NCI-H460 (cell line): Measurements from ENCODE around the gene C19orf73. TPM values are rescaled to one million over a fixed set of nuclear protein-coding genes. Genes with fewer than 3 reads are reported as not detected.
"Not testable (repeated sequence)": the region's sequence is repeated elsewhere in the genome, so short reads cannot be mapped to it uniquely, and the experiment has no call there.

Experiments
- DNase-seq: peaks from one replicate; pipeline ENCODE4 v3.0.0-alpha.2; 2016; ENCODE audit warnings: low read depth; ENCODE audit errors: extremely low read depth
- total RNA-seq: library from RNA; depleted of rRNA; stranded (reverse); fragments of >200 nt; shearing (Covaris generic); gene quantifications from 2 replicates; pipeline ENCODE4 v1.2.3, GENCODE V29; 2014

Gene C19orf73
- total RNA-seq, 1 experiment from 2014 or later, result 0.59 TPM

DNA sequence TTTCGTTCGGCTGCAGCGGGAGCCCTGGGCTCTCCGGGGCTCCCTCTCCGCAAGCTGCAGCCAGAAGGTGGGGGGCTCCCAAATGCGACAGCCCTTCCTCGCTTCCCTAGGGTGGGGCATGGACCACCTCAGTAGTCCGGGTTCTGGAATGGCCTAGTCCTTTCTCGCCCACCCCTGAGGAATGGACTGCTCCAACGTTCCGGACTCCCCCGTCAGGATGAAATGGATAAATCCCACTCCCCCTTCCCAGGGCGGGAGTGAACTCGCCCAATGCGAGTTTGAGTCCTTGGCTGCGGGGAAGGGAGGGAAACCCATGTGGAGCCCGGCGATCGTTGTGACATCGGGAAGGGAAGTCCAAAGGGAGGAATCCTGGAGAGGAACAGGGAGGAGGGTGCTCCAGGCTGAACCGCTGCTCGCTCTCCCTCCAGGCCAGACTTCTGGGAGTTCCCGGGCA lies 30.7 kb upstream of the C19orf73 start:
- peak; percentile 65 for DNase-seq

GRCh38 chr19:49148784-49149651 lies 30.1 kb upstream of the C19orf73 start:
- DNase-seq, result peak; percentile 93

DNA sequence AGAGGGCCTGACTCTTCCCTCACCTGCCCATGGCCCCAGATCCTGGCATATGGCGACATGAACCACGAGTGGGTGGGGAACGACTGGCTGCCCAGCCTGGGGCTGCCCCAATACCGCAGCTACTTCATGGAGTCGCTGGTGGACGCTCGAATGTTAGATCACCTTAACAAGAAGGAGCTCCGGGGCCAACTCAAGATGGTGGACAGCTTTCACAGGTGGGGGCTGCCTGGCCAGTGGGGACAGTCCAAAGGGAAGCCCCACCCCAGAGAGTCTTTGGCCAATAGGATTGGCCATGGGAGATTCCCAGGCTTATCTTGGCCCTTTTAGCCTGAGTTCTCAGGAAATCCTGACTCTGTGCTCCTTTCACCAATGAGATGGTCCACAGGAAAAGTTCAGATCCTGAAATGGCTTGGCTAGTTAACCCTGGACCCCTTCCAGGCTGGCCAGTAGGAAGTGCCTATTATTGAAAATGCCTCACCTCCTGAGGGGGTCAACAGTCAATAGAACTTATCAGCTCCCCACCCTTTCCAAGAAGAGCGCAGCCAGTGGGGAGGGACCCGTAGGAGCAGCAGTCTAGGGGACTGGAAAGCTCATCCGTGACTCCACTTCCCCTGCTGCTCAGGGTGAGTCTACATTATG lies 29.2 kb upstream of the C19orf73 start:
- no peak for DNase-seq

DNA sequence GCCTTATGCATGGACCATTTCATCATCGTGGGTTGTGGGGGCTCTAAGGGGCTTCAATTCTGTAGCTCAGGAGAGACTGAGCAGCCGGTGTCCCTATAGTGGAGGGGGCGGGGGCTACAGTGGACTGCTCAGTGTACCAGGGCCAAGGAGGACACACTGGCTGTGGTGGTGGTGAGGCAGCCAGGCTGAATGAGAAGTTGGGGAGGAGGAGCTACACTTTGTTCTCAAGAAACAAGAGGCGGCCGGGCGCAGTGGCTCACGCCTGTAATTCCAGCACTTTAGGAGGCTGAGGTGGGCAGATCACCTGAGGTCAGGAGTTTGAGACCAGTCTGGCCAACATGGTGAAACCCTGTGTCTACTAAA lies 27.4 kb upstream of the C19orf73 start:
- DNase-seq, result not testable (repeated sequence)

- peak; percentile 69 for DNase-seq
Observed at GRCh38 chr19:49145573-49146407, 26.8 kb upstream of the C19orf73 start.

DNA sequence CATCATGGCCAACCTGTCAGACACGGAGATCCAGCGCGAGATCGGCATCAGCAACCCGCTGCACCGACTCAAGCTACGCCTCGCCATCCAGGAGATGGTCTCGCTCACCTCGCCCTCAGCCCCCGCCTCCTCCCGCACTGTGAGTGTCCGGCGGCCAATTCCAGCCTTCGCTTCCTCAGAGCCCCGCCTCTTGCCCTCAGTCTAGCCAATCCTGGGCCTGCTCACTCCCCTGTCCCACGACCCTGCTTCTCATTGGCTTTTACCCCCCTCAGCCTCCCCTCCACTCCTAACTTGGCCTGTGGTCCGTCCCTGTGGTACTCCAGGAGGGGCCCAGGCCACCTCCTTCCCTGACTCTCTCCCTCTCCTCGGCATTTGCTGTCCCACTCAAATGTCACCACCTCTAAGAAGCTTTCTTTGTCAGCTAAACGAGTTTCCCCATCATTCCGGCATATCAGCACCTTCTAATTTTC lies 24.0 kb upstream of the C19orf73 start:
- DNase-seq, result peak; percentile 86

GRCh38 chr19:49141352-49141751 lies 22.4 kb upstream of the C19orf73 start:
- no peak for DNase-seq

DNA sequence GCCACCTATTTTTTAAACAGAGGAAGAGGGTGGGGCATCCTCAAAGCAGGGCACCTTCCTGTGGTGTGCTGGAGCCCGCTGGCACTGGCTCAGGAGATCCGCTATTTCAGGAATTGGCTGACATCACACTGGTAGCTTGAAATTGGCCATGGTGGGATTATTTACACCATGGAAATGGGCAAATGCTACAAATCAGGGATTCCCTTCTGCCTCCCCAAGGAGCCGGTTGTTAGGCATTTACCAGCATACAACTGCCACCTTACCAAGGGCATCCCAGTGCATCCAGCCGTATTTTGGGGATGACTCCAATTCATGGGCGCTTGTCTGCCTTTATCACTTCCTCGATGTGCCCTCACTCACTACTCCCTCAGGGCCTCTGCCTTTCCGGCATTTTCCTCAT lies 22.0 kb upstream of the C19orf73 start:
- DNase-seq, result no peak

DNA sequence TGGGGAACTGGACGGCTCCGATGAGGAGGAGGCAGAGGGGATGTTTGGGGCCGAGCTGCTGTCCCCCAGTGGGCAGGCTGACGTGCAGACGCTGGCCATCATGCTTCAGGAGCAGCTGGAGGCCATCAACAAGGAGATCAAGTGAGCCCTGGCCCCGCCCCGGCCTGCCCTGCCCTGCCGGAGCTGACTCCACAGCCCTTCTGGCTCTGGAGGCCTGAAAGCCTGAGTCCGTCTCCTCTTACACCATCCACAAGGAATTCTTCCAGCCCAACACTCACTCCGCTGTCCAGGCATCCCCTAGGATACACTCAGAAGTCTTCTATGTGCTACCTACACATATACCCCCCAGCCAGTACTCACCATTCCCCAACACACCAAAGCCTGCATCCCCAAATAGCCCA lies 17.8 kb upstream of the C19orf73 start:
- DNase-seq, result no peak

GRCh38 chr19:49135686-49136085 lies 16.7 kb upstream of the C19orf73 start:
- DNase-seq, result no peak

DNA sequence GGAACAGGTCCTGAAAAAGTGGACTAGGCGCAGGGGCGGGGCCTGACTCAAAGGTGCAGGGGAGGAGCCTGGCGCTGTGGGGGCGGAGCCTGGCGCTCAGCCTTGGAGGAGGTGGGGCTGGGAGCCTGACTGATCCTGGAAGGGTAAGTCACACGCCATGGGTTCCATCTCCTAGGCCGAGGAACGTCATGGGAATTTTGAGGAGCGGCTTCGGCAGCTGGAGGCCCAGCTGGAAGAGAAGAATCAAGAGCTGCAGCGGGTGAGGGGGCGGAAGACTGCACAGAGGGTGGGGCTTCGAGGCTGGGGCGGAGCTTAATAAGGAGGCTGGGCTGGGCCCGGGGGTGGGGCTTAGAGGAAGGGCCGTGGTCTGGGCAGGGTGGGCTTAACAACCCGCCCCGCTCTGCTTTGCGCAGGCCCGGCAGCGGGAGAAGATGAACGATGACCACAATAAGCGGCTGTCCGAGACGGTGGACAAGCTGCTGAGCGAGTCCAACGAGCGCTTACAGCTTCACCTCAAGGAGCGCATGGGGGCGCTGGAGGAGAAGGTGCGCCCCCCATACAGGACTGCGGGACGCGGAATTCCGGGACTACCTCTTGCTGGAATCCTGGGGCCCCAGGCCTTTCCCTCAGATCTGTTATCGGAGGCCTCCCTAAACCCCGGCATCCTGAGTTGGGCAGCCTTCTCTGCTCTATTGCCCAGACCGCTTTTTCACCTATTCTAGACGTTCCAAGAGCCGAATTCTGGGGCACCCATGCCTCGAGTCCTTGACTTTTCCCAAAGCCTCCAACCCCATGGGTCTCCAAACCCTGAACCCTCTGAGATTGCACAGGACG lies 14.9 kb upstream of the C19orf73 start:
- no peak for DNase-seq

DNA sequence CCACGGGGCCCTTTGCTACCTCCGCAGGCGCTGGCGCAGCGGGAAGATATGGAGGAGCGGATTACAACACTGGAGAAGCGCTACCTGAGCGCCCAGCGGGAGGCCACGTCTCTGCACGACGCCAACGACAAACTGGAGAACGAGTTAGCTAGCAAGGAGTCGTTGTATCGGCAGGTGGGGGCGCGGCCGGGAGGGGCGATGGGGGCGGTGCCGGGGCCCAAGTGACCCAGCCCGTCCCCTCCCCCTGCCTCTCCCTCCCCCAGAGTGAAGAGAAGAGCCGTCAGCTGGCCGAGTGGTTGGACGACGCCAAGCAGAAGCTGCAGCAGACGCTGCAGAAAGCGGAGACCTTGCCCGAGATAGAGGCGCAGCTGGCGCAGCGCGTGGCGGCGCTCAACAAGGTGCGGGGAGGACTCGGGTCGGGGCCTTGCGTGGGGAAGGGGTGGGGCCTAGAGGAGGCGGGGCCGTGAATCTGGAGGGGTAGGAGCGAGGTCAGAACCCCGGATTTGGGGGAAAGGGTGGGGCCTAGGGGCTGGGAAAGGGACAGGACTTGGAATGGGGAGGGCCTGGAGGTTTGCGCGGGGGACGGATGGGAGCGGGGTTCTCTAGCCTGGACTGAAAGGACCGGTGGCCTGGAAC lies 14.1 kb upstream of the C19orf73 start:
- no peak for DNase-seq

GRCh38 chr19:49130325-49130724 lies 11.4 kb upstream of the C19orf73 start:
- DNase-seq, result no peak

DNA sequence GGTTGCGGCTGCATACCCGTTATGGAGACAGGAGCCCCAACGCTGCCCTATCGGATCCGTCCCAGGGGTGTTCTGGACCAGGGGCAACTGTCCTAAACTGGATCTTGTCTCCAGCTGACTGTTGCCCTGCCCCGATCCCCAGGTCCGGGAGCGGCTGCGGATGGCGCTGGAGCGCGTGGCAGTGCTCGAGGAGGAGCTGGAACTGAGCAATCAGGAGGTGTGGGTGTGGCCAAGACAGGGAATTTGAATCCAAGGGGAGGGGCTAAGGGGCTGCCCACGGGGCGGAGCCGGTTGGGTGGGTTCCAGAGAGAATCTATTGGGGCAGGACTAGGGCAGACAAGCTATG lies 10.3 kb upstream of the C19orf73 start:
- DNase-seq, result no peak

GRCh38 chr19:49128545-49129237 lies 9.7 kb upstream of the C19orf73 start:
- DNase-seq, result no peak

GRCh38 chr19:49127674-49128544 lies 9.0 kb upstream of the C19orf73 start:
- DNase-seq, result peak; percentile 95

DNA sequence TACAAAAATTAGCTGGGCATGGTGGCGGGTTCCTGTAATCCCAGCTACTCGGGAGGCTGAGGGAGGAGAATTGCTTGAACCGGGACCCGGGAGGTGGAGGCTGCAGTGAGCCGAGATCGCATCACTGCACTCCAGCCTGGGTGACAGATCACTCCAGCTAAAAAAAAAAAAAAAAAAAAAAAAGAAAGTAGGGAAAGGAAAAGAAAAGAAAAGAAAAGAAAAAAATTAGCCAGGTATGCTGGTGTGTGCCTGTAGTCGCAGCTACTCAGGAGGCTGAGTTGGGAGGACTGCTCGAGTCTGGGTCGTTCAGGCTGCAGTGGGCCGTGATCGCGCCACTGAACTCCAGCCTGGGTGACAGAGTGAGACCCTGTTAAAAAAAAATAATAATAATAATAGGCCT lies 8.3 kb upstream of the C19orf73 start:
- DNase-seq, result not testable (repeated sequence)

DNA sequence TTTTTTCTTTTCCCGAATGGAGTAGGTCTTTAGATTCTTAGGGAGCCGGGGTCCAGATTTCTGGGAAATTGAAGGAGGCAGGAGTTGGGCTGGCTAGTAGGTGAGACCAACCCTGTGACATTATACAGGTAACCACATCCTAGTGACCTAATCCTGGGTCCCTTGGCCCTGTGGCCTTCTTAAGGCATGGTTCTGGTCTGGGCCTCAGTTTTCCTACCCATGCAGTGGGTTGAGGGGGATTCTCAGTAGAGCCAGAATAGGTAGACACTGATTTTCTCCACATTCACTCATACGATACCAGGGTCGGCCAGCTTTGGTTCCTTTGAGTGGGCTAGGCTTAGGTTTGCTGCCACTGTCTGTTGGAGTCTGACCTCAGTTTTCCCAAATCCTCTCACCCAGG lies 7.6 kb upstream of the C19orf73 start:
- no peak for DNase-seq
